Stimulated activated CD4-positive, alpha-beta T cell treated with anti-CD3 and anti-CD28 coated beads, Interleukin-1b, Interleukin-23, amount 100 ng/mL, for 48 hours (primary cell): ENCODE data around the gene PLEKHG4.

Source experiments
- DNase-seq: peaks from one replicate; pipeline ENCODE4 v3.0.0-alpha.2; 2020

The PLEKHG4 gene

DNA sequence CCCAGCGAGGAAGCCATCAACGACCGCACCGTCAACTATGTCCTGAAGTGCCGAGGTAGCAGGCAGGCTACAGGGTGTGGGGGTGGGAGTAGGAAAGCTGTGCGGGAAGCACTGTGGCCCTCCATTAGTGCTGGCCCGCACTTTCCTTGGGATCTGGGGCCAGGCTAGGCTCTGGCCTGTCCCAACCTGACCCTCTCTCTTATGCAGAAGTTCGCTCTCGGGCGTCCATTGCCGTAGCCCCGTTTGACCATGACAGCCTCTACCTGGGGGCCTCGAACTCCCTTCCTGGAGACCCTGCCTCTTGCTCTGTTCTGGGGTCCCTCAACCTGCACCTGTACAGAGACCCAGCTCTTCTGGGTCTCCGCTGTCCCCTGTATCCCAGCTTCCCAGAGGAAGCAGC lies 8.6 kb downstream of the PLEKHG4 start:
- no peak for DNase-seq

DNA sequence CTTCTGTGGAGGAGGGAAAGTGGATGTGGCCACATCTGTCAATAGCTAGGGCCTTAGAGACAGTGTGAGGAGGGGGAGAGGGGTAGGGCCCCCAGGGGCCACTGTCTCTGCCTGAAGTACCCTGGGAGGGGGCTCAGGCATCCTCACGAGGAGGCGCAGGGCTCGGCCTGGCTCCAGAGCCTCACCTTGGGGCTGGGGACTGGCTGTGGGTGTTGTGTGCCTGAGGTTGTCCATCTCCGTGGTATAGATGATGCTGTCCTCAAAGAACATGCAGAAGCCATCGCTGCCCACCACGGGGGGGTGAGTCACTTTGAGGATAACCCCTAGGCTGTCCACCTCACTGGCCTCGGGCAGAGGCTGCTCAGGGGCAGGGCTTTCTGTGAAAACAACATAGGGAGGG lies 12.1 kb downstream of the PLEKHG4 start:
- no peak for DNase-seq

DNA sequence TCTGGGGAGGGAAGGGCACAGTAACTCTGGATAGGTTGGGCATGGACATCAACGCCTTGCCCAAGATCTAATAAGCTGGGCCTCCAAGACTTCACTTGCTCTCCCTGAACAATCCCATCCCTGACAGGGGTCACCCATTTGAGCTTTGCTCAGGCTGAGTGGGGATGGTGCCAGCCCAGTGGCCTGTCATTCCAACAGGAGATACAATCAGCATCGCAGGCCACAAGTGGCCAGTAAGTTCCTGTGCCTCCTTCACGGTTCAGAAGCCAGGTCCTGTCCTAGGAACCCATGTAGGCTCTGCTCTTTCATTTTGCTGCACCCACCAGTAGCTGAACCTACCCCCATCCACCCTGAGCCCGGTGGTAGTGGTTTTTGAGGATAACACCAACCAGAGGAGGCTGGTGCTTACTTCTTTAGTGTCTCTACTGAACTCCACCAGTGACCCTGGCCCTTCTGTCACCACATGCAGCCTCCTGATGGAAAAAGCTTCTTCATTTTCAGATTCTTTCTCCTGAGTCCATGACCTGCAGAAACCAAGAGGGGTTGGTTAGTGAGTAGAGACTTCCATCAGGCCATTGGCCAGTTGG lies 14.9 kb downstream of the PLEKHG4 start:
- DNase-seq = no peak

DNA sequence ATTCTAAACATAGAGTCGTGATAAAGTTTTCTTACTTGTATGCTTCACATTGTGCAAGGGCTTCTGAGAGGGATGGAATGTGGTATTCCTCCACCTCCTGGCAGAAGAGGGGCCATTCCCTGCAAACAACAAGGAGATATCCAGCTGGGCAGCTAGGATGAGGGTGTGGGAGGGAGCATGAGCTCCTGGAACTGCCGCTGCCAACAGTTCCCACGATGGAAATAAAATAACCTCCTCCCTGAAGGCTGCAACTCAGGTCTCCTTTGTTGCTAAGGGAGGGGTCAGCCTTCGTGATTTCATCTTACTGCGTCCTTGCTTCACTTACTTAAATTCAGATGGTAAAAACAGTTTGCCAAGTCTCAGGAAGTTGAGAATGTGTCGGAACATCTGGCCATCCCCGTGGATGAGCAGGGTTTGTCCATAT lies 15.6 kb downstream of the PLEKHG4 start:
- no peak for DNase-seq

DNA sequence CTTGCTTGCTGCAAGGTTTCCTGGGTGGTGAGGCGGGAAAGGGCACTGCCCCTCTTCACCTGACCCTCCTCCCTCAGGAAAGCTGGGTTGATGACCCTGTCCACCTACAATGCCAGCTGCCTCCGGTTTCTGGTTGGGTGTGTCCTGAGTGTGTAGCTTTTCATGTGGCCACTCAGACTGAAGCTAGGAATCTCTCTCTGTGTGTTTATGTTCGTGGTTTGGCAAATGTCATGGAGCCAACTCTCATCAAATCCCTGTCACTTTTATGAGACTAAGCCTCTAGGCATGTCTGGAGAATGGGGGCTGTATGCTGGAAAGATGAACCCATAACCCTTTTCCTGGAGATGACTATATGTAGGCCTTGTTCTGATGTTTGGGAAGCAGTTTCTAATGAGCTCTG lies 17.1 kb downstream of the PLEKHG4 start:
- no peak for DNase-seq

DNA sequence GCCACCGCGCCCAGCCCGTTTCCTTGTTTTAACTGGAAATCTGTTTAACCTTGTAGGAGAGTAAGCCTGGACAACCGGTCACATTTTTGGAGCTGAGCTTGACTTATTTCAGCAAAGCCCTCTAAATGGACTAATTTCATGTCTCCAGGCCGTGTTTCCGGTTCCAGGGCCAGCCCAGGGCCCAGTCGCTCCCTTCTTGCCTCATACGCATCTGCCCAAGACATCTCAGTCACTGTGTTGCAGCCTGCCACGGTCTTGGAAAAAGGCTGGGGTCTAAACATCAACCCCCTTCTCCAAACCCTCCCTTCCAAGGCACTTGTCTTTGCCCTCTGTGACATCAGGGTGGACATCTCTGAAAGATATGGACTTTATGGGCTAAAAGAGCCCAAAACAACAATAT lies 18.9 kb downstream of the PLEKHG4 start:
- no peak for DNase-seq

DNA sequence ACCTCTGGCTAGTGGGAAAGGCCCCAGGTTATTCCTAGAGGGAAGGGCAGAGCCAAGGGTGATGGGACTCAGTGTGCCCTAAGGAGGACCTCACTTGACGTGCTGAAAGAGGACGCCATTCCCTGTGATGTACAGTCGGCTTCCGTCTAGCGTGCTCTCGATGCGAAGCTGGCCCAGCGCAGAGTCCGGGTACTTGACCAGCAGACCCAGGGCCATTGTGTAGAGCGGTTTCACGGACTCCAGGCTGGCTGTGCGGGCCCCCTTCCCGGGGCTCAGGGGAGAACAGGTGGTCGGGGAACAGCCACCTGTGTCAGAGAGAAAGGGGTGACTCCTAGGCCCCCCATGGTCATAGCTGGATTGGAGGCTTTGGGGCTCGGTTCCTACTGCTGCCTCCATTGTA lies 19.9 kb downstream of the PLEKHG4 start:
- DNase-seq = no peak

DNA sequence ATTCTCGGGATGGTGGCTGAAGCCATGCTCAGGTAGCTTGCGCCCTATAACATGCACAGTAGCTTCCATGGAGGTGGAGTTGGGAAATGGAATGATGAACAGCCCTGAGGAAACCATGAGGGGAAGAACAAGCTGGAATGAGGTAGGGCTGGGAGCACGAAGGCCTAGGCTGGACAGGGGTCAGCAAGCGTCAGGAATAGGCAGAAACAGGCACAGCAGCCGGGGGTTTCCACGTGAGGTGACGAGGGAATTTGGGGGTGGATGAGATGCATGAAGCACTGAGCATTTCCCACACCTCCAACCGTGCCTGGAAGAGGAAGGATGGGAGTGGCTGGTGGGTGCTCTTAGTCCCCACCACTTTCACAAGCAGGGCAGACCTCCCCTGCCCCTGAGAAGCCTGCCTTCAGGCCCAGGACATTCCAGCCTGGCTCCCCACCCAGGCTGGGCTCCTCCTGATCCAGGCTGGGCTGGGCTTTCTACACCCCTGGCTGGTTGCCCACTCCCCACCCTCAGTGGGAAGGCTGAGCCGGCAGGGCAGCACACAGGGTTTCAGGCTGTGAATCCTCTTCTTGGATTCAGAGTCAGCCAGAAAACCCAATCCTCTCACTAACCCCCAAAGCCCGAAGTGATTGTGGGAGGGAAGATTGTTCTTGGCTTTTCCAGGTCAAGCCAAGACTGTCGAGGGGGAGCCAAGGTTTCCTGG lies 21.9 kb downstream of the PLEKHG4 start:
- no peak for DNase-seq

DNA sequence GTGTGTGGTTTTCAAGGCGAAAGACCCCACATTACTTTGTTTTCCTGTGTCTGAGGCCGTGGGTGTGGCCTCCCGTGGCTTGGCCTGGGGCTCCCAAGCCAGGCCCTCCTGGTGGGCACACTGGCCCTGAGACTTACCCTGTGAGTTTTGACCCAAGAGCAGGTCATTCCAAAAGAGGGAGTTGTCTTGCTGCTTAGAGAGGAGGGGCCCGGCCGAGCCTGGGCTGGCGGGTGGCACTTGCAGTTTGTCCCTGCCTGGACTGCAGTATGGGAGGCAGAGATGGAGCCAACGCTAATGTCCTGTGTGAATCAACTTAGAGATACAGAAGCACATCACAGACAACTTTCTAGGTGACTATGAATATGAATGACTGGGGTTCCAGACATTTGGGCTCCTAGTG lies 22.7 kb downstream of the PLEKHG4 start:
- DNase-seq = no peak

DNA sequence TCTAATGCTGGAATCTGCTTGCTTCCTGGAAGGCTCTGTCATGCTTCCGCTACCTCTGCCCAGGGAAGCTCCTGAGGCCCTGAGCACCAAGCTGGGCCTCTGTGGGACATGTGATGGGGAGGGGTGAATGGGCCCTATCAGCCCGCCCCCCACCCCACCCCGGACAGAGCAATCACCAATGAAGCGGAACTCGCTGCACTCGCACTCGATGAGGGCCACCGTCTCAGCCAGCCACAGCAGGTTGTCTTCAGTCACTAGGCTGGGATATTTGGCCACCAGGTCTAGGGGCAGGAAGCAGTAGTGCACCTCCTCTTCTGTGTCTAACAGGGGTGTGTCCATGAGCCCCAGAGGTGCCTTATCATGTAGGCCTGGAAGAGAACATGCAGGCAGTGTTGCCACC lies 23.6 kb downstream of the PLEKHG4 start:
- DNase-seq = no peak

DNA sequence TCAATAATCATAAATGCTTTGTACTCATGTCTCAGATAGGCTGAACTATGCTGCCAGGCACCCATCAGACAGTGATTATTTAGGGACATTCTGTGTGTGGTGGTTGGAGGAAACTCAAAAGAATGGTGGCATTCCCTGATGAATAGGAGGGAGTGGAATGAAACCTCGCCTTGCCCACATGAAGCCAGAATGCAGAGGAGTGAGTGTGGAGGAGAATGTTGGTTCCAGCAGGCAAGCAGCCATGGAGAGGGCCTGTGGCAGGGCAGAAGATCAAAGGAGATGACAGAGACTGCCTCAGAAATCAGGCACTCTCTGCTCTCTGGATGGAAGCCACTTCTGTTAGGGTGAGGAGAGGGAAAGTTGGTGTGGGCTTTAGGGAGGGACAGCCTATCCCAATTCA lies 24.7 kb downstream of the PLEKHG4 start:
- no peak for DNase-seq

DNA sequence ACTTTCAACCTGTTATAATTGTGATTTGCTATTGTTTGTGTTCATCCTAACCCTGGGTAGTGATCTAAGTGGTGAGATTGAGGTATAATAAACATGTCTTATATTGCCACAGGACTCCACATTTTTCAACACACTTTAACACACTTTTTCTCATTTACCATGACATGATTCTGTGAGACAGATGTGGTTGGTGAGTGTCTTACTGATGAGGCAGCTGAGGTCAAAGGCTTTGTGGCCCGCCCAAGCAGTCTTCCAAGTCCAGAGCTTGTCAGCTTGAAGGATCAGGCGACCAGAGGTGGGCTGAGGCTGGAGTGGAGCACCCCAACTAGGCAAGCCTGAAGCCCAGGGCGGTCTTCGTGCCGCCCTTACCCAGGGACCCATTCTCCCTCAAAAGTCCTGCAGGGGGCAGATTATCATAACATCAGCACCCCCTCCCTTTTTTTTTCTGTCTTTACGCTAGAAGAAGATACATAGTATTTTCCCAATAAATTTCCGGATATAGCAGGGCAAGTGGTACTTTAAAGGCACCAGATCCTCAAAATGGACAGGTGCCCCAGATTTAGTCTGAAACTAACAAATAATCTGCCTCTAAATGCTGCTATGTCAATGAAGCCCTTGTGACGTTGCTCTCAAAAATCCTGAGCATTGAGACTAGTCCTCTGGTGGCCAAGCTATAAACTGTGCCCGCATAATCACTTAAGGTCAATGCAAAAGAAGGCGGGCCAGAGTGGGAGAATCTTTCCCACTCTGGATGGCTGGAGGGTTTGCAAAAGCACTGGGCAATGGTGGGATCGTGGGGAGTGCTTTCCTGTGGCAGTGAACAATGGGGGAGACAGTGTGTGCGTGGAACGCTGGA lies 26.1 kb downstream of the PLEKHG4 start:
- no peak for DNase-seq

DNA sequence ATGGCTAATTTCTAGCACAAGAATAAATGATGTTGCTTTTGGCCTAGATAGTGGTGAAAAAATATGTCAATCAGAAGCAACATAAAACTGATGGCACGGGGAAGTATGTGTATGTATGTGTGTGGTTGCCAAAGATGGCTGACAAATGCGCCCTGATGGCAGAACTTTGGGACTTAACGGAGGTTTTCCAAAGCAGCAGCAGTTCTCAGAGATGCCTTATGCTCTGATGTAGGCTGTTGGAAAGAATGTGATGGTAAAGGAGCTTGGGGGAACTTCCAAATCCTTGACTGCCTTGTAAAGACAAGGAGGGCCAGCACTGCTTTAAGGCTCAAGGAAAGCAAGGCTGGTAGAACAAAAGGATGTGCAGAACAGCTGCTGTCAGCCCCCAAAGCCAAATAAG lies 31.2 kb downstream of the PLEKHG4 start:
- no peak for DNase-seq

DNA sequence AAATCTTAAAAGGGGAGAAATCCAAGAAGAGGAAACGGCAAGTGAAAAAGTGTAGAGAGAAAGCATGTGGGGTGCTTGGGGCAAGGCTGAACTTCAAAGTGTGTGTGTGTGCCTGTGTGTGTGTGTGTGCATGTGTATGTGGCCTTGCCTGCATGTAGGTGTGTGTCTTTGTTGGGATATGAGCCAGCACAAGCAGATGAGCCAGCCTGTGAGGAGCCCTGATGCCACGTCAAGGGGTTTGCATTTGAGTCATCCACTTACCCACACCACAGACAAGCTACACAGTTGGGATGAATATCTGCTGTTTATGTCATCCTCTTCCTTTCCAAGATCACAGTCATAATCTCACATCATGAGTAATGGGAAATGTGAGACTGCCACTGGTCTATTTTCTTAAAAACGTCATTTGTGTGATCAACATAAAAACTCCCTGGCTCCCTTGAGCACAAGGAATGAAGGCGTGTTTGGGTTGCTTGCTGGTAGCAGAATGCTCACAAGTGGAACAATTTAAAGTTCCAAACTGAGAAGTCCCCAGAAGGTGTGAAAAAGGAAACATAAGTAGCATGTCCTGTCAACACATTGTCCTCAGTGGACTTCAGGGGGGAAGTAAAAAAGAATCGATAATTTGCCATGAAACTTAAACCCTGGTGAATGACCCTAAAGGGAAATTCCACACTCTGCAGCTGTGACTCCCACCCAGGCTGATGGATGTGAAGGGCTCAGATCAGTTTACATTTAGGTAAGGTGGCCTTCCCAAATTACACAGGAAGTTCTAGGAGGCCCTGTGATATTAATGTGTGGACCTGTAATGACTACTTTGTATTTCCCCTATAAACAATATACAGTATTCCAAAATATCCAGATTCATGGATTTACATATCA lies 32.5 kb downstream of the PLEKHG4 start:
- DNase-seq = peak; percentile 95

DNA sequence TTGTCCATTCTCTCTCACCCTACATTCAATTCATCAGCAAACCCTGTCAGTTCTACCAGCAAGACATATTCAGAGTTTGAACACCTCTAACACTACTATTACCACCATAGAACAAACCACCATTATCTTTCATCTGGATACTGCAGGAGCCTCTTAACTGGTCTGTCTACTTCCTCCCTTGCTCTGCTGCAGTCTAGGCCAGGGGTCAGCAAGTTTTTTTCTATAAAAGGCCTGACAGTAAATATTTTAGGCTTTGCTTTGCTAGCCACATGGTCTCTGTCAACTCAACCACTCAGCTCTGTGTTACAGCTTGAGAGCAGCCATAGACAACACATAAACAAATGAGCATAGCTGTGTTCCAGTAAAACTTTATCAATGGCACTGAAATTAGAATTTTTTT lies 33.4 kb downstream of the PLEKHG4 start:
- DNase-seq = no peak

DNA sequence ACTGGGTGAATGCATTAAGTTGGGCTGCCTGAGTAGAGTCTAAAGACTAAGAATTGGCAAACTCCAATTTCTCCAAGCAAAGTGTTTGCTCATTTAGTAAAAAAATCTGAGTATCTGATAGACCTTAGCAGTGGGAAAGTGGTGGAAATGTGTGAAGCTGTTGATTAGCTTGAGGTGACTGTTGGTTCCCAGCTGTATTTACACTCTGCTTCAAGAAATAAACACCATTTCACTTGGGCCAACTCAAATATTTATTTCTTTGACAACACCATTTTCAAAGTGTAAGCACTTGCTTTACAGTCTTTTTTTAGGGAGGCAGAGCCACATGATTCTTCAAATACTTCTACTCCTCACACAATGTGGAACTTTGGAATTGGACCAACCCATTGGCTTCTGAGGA lies 38.5 kb downstream of the PLEKHG4 start:
- DNase-seq = no peak

DNA sequence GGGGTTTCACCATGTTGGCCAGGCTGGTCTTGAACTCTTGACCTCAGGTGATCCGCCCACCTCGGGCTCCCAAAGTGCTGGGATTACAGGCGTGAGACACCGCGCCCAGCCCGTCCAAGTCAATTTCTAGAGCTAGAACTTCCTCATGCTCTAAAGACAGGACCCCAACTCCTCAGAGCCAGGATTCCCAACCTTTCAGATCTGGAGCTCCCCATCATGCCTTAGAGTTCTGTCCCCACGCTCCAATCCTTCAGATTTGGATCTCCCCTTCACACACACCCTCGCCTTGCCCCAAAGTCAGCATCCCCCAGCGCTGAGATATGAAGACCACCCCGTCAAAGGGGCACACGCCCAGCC lies 46.8 kb downstream of the PLEKHG4 start:
- DNase-seq = no peak

DNA sequence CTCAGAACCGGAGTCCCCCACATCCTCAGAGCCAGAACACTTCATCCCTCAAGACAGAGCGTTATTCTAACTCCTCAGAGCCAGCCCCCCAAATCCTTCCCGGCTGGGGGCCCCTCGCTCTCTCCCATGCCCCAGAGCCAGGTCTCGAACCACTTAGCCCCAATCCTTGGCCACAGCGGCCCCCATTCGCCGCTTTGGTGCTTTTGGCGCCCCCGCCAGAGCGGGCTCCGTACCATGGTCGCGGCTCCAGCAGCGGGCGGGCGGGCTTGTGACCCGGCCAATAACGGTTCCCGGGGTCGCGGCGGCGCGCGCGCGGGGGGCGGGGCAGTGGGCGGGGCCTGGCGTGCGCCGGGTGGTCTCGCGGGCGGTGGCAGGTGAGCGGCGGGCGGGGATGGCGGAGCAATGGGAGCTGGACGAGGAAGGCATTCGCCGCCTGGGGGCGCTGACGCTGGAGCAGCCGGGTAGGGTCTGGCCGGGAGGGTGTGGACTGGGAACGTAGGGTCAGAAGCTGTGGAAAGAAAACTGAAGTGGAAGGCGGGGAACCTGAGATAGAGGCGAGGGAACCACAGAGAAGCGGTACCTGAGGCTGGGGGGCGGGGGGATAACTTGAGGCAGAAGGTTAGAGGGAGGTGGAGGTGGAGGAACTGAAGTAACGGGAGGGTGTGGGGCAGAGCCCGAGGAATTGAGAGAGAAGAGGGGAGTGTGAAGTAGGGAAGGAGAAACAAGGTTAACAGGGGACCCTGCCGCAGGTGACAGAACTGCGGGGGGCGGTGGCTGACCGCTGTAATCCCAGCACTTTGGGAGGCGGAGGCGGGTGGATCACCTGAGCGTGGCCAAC lies 47.4 kb downstream of the PLEKHG4 start, which contains the start of the genes KCTD19 and LRRC36:
KCTD19 (minus strand) TSS at position 270 of the 838 bp plus-strand sequence; CDS start at position 236, 34 bp downstream.
LRRC36 (plus strand) TSS at position 344 of the 838 bp plus-strand sequence; CDS start at position 392, 48 bp downstream.
- DNase-seq = peak; percentile 67

DNA sequence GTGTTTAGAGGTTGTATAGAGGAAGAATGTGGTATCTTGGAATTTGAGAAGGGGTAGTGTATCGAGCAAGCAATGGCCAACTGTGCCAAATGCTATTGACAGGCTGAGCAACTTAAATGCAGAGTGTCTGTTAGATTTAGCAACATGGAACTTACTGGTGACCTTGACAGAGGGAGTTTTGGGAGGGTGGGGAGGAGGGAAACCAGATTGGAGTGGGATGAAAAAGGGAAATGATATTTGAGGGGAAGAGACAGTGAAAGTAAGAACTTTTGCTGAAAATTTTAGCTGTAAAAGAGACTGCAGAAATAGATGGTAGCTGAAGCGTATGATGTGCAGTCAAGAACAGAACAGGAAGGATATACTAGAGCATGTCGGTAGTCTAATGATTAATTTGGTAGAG lies 48.4 kb downstream of the PLEKHG4 start:
- DNase-seq = no peak

DNA sequence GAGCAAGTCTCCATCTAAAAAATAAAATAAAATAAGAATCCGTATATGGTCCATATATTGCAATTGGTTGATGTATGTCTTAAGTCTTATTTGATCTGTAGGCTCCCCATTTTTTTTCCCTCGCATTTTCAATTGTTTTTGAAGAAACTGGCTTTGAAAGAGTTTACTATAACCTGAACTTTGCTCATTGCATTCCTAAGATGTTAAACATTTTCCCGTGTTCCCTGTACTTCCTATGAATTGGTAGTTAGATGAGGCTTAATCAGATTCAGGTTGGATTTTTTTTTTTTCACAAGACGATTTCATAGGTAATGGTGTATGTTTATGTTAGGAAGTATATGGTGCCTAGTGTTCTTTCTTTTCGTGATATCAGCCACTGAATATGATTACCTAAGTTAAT lies 50.6 kb downstream of the PLEKHG4 start:
- no peak for DNase-seq

DNA sequence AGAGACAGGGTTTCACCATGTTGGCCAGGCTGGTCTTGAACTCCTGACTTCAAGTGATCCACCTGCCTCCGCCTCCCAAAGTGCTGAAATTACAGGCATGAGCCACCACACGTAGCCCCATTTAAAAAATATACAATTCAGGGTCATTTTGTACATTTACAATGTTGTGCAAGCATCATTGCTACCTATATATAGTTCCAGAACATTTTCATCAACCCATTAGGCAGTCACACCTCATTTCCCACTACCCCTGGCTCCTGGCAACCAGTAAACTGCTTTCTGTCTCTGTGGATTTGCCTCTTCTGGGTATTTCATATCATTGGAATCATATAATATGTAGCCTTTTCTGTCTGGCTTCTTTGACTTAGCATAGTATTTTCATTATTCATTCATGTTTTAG lies 54.0 kb downstream of the PLEKHG4 start:
- no peak for DNase-seq

DNA sequence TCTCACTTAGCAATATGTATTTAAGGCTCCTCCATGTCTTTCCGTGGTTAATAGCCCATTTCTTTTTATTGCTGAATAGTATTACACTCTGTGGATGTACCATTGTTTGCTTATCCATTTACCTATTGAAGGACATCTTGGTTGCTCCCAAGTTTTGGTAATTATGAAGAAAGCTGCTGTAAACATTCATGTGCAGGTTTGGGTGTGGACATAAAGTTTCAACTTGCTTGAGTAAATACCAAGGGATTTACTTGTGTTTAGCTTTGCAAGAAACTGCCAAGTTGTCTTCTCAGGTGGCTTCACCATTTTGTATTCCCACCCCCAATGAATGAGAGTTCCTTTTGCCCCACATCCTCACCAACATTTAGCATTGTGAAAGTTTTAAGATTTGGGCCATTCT lies 56.8 kb downstream of the PLEKHG4 start:
- no peak for DNase-seq
